SK-N-MC (cell line): ENCODE measurements around the gene CCDC15.

Source experiments
- DNase-seq: peaks from one replicate; pipeline ENCODE4 v3.0.0-alpha.2; 2011; ENCODE audit warnings: low read depth, low spot score
- H3K27ac ChIP-seq: fragments of 200-600 bp; sonication (generic); 2 replicates; pipeline ENCODE4 v1.5.1; 2016; ENCODE audit warnings: mixed run types
- H3K36me3 ChIP-seq: fragments of 200-600 bp; sonication (generic); 2 replicates; pipeline ENCODE4 v1.6.1; 2017; ENCODE audit warnings: antibody characterized with exemption, low read length, mixed read lengths; ENCODE audit not compliant: insufficient read depth
- H3K4me3 ChIP-seq: fragments of 200-600 bp; sonication (generic); 2 replicates; pipeline ENCODE4 v1.5.1; 2016
- H3K9ac ChIP-seq: fragments of 200-600 bp; sonication (generic); 2 replicates; pipeline ENCODE4 v1.8.0; 2017; ENCODE audit warnings: mixed run types, mixed read lengths; ENCODE audit not compliant: insufficient read length
- H3K9me3 ChIP-seq: fragments of 200-600 bp; sonication (generic); 2 replicates; pipeline ENCODE4 v1.6.1; 2017; ENCODE audit warnings: low read depth, mild to moderate bottlenecking, antibody characterized with exemption, low read length, moderate library complexity, mixed read lengths
- EZH2 ChIP-seq: fragments of 200-600 bp; sonication (generic); IDR thresholded peaks from one replicate; pipeline ENCODE4 v1.6.1; 2017; ENCODE audit warnings: antibody characterized with exemption
- FOXP2 ChIP-seq: optimal IDR thresholded peaks from 2 replicates; pipeline ENCODE3; 2011; ENCODE audit warnings: mild to moderate bottlenecking, moderate library complexity; ENCODE audit not compliant: insufficient read depth; ENCODE audit errors: extremely low read length, control extremely low read depth
- POLR2AphosphoS5 ChIP-seq: IDR thresholded peaks from 2 replicates; pipeline ENCODE4 v1.6.1; 2012; ENCODE audit warnings: mild to moderate bottlenecking, low read depth, low read length, borderline replicate concordance

CCDC15 gene

DNA sequence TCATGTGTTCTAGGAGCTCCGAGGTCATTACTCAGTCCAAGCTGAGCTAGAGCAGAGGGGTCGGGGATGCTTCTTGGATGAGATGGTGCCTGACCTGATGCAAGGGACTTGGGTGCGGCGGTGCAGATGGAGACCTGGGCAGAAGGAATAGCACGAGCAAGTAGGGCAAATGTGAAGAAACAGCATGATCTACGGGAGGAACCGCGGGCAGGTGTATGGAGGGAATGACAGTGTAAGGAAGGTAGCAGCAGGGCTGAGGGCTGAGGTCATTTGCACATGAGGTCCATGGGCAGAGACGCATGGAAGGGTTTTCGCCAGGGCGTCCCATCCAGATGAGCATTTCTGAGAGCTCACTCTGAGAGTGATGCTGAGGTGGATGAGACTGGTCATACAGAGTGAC is 124.0 kb downstream of the CCDC15 start:
- DNase-seq = no peak
- H3K27ac ChIP-seq = no peak overlapping the region
- H3K9ac ChIP-seq = no peak overlapping the region
- no peaks in the 10 kb centered on the region for H3K36me3 ChIP-seq
- H3K9me3 ChIP-seq = no peaks in the 10 kb centered on the region
- H3K4me3 ChIP-seq = no peak overlapping the region
- TF ChIP-seq POLR2AphosphoS5 (no peak), EZH2 (no peak), FOXP2 (no peak)

DNA sequence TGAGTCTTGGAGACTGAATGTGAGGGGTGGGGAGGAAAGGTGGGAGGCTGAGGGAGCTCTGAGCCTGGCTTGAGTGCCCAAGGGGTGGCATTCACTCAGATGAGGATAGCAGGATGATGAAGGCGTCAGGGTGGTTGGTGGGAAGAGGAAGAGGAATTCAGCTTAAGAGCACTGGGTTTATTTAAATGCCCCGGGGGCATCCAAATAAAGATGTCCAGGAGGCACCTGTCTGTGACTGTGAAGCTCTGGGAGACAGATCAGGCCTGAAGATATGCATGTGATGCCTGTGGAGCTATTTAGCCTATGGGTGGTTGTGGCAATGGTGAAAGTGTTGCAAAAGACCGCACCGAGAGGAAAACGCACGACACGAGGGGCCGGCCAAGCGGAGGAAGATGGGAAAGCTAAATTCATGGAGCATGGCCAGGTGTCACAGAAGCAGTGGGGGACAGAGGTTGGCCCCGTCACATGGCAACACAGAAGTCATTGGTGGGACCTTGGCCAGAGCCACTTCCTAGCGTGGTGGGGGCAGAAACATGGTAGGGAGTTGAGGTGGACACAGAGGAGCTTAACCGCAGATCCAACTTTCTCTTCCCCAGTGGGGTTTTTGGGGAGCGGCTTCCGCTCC is 124.6 kb downstream of the CCDC15 start:
- no peak overlapping the region for H3K27ac ChIP-seq
- H3K4me3 ChIP-seq = no peak overlapping the region
- H3K9me3 ChIP-seq = no peaks in the 10 kb centered on the region
- no peaks in the 10 kb centered on the region for H3K36me3 ChIP-seq
- no peak for TF ChIP-seq POLR2AphosphoS5
- no peak for TF ChIP-seq FOXP2
- no peak for TF ChIP-seq EZH2
- H3K9ac ChIP-seq = no peak overlapping the region
- no peak for DNase-seq

DNA sequence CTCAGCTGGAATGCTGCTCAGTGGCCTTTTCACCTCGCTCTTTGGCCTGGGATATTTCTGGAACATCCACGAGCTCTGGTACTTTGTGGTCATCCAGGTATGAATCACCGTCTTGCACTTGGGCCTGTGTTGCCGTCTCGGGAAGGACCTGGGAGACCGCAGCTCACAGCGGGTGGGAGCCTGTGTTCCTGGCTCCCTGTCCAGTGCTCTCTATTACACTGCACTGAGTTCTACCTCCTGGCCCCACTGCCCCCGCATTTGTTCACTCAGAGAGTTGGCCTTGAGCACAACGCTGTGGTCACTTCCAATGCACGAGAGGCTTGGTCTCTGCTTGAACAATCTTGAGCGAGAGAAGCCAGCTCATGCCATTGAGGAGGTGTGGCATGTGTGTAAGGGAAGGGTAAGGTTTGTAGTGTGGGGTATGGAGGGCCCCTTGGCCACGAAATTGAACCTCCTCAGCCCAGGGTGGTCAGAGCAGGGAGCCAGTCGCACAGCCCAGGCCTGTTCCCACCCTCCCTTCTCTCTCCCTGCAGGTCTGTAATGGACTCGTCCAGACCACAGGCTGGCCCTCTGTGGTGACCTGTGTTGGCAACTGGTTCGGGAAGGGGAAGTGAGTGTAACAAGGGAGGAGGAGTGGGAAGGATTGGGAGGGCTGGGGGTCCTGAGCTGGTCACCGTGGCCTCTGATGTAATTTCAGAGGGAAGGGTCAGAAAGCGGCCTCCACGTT is 125.3 kb downstream of the CCDC15 start:
- H3K4me3 ChIP-seq = no peak overlapping the region
- H3K36me3 ChIP-seq = no peaks in the 10 kb centered on the region
- H3K27ac ChIP-seq = no peak overlapping the region
- H3K9me3 ChIP-seq = no peaks in the 10 kb centered on the region
- DNase-seq = no peak
- H3K9ac ChIP-seq = no peak overlapping the region
- no peak for TF ChIP-seq POLR2AphosphoS5
- no peak for TF ChIP-seq FOXP2
- TF ChIP-seq EZH2 = no peak

GRCh38 chr11:125079878-125080530 is 126.0 kb downstream of the CCDC15 start:
- DNase-seq = no peak
- Histone ChIP-seq H3K9me3 (no peaks in the 10 kb centered on the region), H3K4me3 (no peak overlapping the region), H3K27ac (no peak overlapping the region), H3K36me3 (no peaks in the 10 kb centered on the region), H3K9ac (no peak overlapping the region)
- TF ChIP-seq EZH2 (no peak), FOXP2 (no peak), POLR2AphosphoS5 (no peak)

DNA sequence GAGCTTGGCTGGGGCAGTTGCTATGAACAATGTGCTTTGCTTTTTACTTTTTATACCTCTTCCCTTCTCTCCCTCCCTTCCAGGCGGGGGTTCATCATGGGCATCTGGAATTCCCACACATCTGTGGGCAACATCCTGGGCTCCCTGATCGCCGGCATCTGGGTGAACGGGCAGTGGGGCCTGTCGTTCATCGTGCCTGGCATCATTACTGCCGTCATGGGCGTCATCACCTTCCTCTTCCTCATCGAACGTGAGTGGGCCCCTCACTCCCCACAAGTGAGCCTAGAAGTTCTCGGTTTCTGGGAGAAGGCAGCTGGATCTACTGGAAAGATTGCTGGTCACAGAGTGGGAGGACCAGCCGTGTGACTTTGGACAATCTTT is 126.5 kb downstream of the CCDC15 start:
- H3K9ac ChIP-seq = no peak overlapping the region
- H3K9me3 ChIP-seq = no peaks in the 10 kb centered on the region
- no peak for TF ChIP-seq FOXP2
- TF ChIP-seq POLR2AphosphoS5 = no peak
- TF ChIP-seq EZH2 = no peak
- H3K36me3 ChIP-seq = no peaks in the 10 kb centered on the region
- no peak overlapping the region for H3K4me3 ChIP-seq
- DNase-seq = no peak
- no peak overlapping the region for H3K27ac ChIP-seq

- no peaks in the 10 kb centered on the region for H3K9me3 ChIP-seq
- no peak for DNase-seq
- no peak overlapping the region for H3K27ac ChIP-seq
- H3K36me3 ChIP-seq = no peaks in the 10 kb centered on the region
- no peak overlapping the region for H3K4me3 ChIP-seq
- no peak overlapping the region for H3K9ac ChIP-seq
- no peak for TF ChIP-seq FOXP2
- no peak for TF ChIP-seq POLR2AphosphoS5
- no peak for TF ChIP-seq EZH2
These were observed 127.2 kb downstream of the CCDC15 start for GRCh38 chr11:125081098-125081798.

DNA sequence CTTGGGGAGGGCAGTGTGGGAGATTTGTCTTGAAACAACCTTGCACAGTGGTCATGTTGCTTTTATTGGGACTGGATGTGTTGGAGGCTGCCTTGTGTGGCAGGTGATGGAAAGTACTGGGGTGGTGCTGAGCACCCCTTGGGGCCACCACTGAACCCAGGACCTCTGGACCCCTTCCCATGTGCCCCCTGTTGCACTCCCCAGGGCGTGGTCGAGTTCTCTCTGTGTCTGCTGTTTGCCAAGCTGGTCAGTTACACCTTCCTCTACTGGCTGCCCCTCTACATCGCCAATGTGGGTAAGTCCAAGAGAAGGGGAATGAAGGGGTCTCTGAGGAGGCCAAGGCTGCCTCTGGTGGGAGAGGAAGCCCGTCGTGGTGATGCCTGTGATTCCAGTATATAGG is 128.0 kb downstream of the CCDC15 start:
- H3K27ac ChIP-seq = no peak overlapping the region
- H3K9ac ChIP-seq = no peak overlapping the region
- DNase-seq = no peak
- no peaks in the 10 kb centered on the region for H3K9me3 ChIP-seq
- TF ChIP-seq EZH2 (no peak), POLR2AphosphoS5 (no peak), FOXP2 (no peak)
- no peaks in the 10 kb centered on the region for H3K36me3 ChIP-seq
- no peak overlapping the region for H3K4me3 ChIP-seq
